GM23248 (cell line): ENCODE data around the gene TMPRSS11A. TPM values are rescaled to one million over a fixed set of nuclear protein-coding genes. Genes with fewer than 3 reads are reported as not detected.
A peak's percentile ranks its signal among the peaks of the same experiment; 100 is the strongest.

Source experiments
- DNase-seq: peaks from one replicate; pipeline ENCODE4 v3.0.0-alpha.2; 2015
- H2AFZ ChIP-seq: fragments of 200-600 bp; sonication (generic); 2 replicates; pipeline ENCODE4 v1.6.1; 2016; ENCODE audit warnings: antibody characterized with exemption
- H3F3A ChIP-seq: fragments of 200-600 bp; sonication (generic); 2 replicates; pipeline ENCODE4 v1.6.1; 2016; ENCODE audit warnings: mild to moderate bottlenecking, antibody characterized with exemption, mixed run types; ENCODE audit not compliant: insufficient read depth
- H3K27ac ChIP-seq: fragments of 200-600 bp; sonication (generic); 2 replicates; pipeline ENCODE4 v1.5.1; 2016; ENCODE audit warnings: mild to moderate bottlenecking
- H3K27me3 ChIP-seq: fragments of 200-600 bp; sonication (generic); replicated peaks from 2 replicates; pipeline ENCODE4 v1.6.1; 2016; ENCODE audit warnings: mild to moderate bottlenecking; ENCODE audit not compliant: insufficient read depth
- H3K36me3 ChIP-seq: fragments of 200-600 bp; sonication (generic); 2 replicates; pipeline ENCODE4 v1.6.1; 2016; ENCODE audit warnings: low read depth, mild to moderate bottlenecking
- H3K4me1 ChIP-seq: fragments of 200-600 bp; sonication (generic); 2 replicates; pipeline ENCODE4 v1.6.1; 2016; ENCODE audit warnings: mild to moderate bottlenecking; ENCODE audit not compliant: insufficient read depth
- H3K4me2 ChIP-seq: fragments of 200-600 bp; sonication (generic); one replicate; pipeline ENCODE4 v1.6.1; 2016; ENCODE audit warnings: mild to moderate bottlenecking; ENCODE audit not compliant: unreplicated experiment
- H3K4me3 ChIP-seq: fragments of 200-600 bp; sonication (generic); 2 replicates; pipeline ENCODE4 v1.5.1; 2016; ENCODE audit warnings: mild to moderate bottlenecking
- H3K79me2 ChIP-seq: fragments of 200-600 bp; sonication (generic); 2 replicates; pipeline ENCODE4 v1.6.1; 2016; ENCODE audit warnings: mild to moderate bottlenecking; ENCODE audit not compliant: insufficient read depth
- H3K9ac ChIP-seq: fragments of 200-600 bp; sonication (generic); 2 replicates; pipeline ENCODE4 v1.6.1; 2016; ENCODE audit warnings: mild to moderate bottlenecking
- H3K9me2 ChIP-seq: fragments of 200-600 bp; sonication (generic); 2 replicates; pipeline ENCODE4 v1.6.1; 2016; ENCODE audit warnings: mixed run types, mild to moderate bottlenecking, moderate library complexity; ENCODE audit not compliant: insufficient read depth
- H3K9me3 ChIP-seq: fragments of 200-600 bp; sonication (generic); one replicate; pipeline ENCODE4 v1.6.1; 2017; ENCODE audit warnings: low read depth
- H4K20me1 ChIP-seq: fragments of 200-600 bp; sonication (generic); 2 replicates; pipeline ENCODE4 v1.6.0; 2016; ENCODE audit not compliant: insufficient read depth
- EZH2 ChIP-seq: fragments of 200-600 bp; sonication (generic); IDR thresholded peaks from 2 replicates; pipeline ENCODE4 v1.6.1; 2018; ENCODE audit warnings: antibody characterized with exemption, mild to moderate bottlenecking; ENCODE audit not compliant: insufficient read depth, poor library complexity, severe bottlenecking
- EZH2phosphoT487 ChIP-seq: fragments of 200-600 bp; sonication (generic); IDR thresholded peaks from 2 replicates; pipeline ENCODE4 v1.6.1; 2018; ENCODE audit warnings: antibody characterized with exemption, moderate library complexity, mild to moderate bottlenecking, low read depth; ENCODE audit not compliant: insufficient read depth
- WGBS, 2 experiments: methylation state at CpG; one replicate each; pipeline ENCODE4 v1.1.6; 2015 to 2017; ENCODE audit warnings: low lambda C conversion rate in 2 of 2, low coverage in 1 of 2; ENCODE audit errors: missing lambda C conversion rate in 2 of 2; 5-methylcytosine and 5-hydroxymethylcytosine counted together
- in situ Hi-C: fragments of 300-500 bp; cut with MboI; formaldehyde crosslinking; loops from 2 replicates; pipeline ENCODE4 v1.15.0; 2020
- polyA plus RNA-seq: library from polyadenylated mRNA; unstranded; fragments of >200 nt; fragmentation: Nextera tagmentation; extraction: Ambion mirVana; gene quantifications from 2 replicates; pipeline ENCODE4 v1.2.1, GENCODE V29; 2016
- total RNA-seq: library from RNA; depleted of rRNA; stranded (reverse); fragments of >200 nt; shearing (Covaris generic); gene quantifications from 2 replicates; pipeline ENCODE4 v1.2.3, GENCODE V29; 2014

TMPRSS11A gene
- total and polyA plus RNA-seq, 2 experiments from 2014 or later, result not detected

- no peak for DNase-seq
- TF ChIP-seq EZH2phosphoT487 (no peak), EZH2 (no peak)
- Histone ChIP-seq H3K79me2 (no peaks in the 10 kb centered on the region), H3K4me3 (no peak overlapping the region), H3K9me2 (no peaks in the 10 kb centered on the region), H4K20me1 (no peaks in the 10 kb centered on the region), H3K4me2 (no peak overlapping the region), H3K27me3 (no peaks in the 10 kb centered on the region), H3K9ac (no peak overlapping the region), H3K27ac (no peak overlapping the region), H3K9me3 (no peaks in the 10 kb centered on the region), H3K4me1 (peaks cover 5% of the 10 kb centered on the region; the same call in 1 of the 2 replicates), H2AFZ (no peak overlapping the region), H3F3A (no peaks in the 10 kb centered on the region), H3K36me3 (no peaks in the 10 kb centered on the region)
- in situ Hi-C loops, result no loop called here
- WGBS, 2 experiments, result 82 to 88% methylated on average over 2 of the region's 2 CpGs
Observed at GRCh38 chr4:67912080-67912479, 51.2 kb downstream of the TMPRSS11A start.

DNA sequence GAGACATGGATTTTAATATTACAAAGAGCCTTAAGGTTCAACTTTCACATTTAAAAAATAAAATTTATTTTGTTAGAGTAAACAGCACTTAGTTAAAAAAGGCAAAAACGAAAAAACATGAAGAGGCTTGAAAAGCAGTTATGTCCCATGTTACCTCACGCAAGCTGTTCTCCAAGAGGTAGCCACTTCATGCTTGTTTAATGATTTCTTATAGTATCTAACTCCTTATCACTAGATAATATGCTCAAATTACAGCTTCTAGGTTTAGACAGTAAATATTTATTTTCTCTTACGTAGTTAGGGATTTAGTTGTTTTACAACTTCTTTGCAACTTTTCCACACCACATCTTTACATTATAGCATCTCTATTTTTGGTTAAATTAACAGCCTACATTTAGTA, 51.7 kb downstream of the TMPRSS11A start:
- no peaks in the 10 kb centered on the region for H3K9me2 ChIP-seq
- in situ Hi-C loops, result no loop called here
- 0 out of 2 replicates have a peak overlapping the region, but pooled peaks have one; percentile 34 for H2AFZ ChIP-seq
- H3K79me2 ChIP-seq, result no peaks in the 10 kb centered on the region
- H3K4me3 ChIP-seq, result no peak overlapping the region
- H3K9me3 ChIP-seq, result no peaks in the 10 kb centered on the region
- peaks cover 5% of the 10 kb centered on the region; the same call in 1 of the 2 replicates for H3K4me1 ChIP-seq
- H3K27me3 ChIP-seq, result no peaks in the 10 kb centered on the region
- no peak for DNase-seq
- no peaks in the 10 kb centered on the region for H4K20me1 ChIP-seq
- H3K9ac ChIP-seq, result no peak overlapping the region
- 79 to 83% methylated on average over 3 of the region's 3 CpGs for WGBS, 2 experiments
- TF ChIP-seq EZH2 (no peak), EZH2phosphoT487 (no peak)
- H3F3A ChIP-seq, result no peaks in the 10 kb centered on the region
- H3K36me3 ChIP-seq, result no peaks in the 10 kb centered on the region
- no peak overlapping the region for H3K27ac ChIP-seq
- H3K4me2 ChIP-seq, result no peak overlapping the region

GRCh38 chr4:67911141-67911540, 52.2 kb downstream of the TMPRSS11A start:
- H3K4me3 ChIP-seq, result no peak overlapping the region
- TF ChIP-seq EZH2phosphoT487, result no peak
- no peak for TF ChIP-seq EZH2
- H3K27ac ChIP-seq, result no peak overlapping the region
- no peaks in the 10 kb centered on the region for H3K9me2 ChIP-seq
- peak overlapping the region; percentile 34; the same call in 1 of the 2 replicates for H2AFZ ChIP-seq
- H3K79me2 ChIP-seq, result no peaks in the 10 kb centered on the region
- no peak for DNase-seq
- H3K27me3 ChIP-seq, result no peaks in the 10 kb centered on the region
- in situ Hi-C loops, result no loop called here
- peaks cover 5% of the 10 kb centered on the region; the same call in 1 of the 2 replicates for H3K4me1 ChIP-seq
- H3K9me3 ChIP-seq, result no peaks in the 10 kb centered on the region
- H3F3A ChIP-seq, result no peaks in the 10 kb centered on the region
- H4K20me1 ChIP-seq, result no peaks in the 10 kb centered on the region
- no peak overlapping the region for H3K9ac ChIP-seq
- WGBS, 2 experiments, result 85 to 89% methylated on average over 4 of the region's 4 CpGs
- no peak overlapping the region for H3K4me2 ChIP-seq
- H3K36me3 ChIP-seq, result no peaks in the 10 kb centered on the region

DNA sequence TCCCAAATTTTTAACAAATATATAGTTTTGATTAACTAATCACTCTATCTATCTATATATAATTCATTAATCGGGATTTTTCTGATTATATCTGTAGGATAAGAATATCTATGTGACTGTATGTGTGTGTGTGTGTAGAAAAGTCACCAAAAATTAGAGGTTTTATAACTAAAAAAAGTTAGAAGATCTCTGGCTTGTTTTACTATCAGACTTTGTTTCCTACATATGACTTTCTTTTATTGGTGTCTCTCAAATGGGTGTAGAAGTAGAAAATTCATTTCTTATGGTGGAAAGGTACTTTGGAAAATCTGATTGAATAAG, 52.7 kb downstream of the TMPRSS11A start:
- no peaks in the 10 kb centered on the region for H3K27me3 ChIP-seq
- peak overlapping the region; percentile 34; the same call in 1 of the 2 replicates for H2AFZ ChIP-seq
- no peaks in the 10 kb centered on the region for H3F3A ChIP-seq
- H3K9ac ChIP-seq, result no peak overlapping the region
- H3K4me3 ChIP-seq, result no peak overlapping the region
- H3K79me2 ChIP-seq, result no peaks in the 10 kb centered on the region
- H3K36me3 ChIP-seq, result no peaks in the 10 kb centered on the region
- H3K4me1 ChIP-seq, result peaks cover 5% of the 10 kb centered on the region; the same call in 1 of the 2 replicates
- WGBS, 2 experiments, result 0 to 3% methylated on average over 1 of the region's 1 CpG
- H3K27ac ChIP-seq, result no peak overlapping the region
- no peaks in the 10 kb centered on the region for H4K20me1 ChIP-seq
- H3K4me2 ChIP-seq, result no peak overlapping the region
- TF ChIP-seq EZH2phosphoT487 (no peak), EZH2 (no peak)
- H3K9me2 ChIP-seq, result no peaks in the 10 kb centered on the region
- in situ Hi-C loops, result no loop called here
- no peak for DNase-seq
- H3K9me3 ChIP-seq, result no peaks in the 10 kb centered on the region

DNA sequence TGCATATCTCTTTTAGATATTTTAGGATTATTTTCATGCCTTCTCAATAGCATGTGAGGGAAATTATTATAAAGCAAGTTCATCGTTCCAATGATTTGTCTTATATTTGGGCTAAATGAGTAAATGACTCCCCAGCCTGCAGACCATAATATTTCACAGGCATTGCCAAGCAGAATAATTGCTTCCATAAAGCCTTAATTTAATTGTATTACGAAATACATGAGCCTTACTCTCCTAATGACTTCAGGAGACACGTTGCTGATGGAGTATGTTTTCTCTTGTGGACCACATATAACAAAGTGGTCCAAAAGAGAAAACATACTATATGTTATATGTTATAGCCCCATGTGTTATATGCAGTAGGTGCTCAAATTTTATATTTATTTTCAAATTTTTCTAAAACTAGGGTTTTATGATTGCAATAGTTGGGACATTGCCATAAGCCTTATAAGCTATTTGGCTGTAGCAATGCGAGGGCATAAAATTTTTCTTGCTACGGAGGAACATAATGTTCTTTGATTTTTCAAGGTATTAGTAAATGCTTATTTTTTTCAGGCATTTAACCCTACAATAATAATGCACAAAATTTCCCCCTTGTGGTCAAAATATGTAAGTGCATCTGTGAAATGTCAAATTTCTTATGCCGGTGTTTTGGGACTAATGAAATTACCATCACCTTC, 53.2 kb downstream of the TMPRSS11A start:
- H3K9me2 ChIP-seq, result no peaks in the 10 kb centered on the region
- in situ Hi-C loops, result no loop called here
- H3K9ac ChIP-seq, result no peak overlapping the region
- no peaks in the 10 kb centered on the region for H4K20me1 ChIP-seq
- peak; percentile 46 for DNase-seq
- no peak overlapping the region for H3K27ac ChIP-seq
- no peaks in the 10 kb centered on the region for H3K36me3 ChIP-seq
- H2AFZ ChIP-seq, result no peak overlapping the region; the same call in 1 of the 2 replicates
- no peaks in the 10 kb centered on the region for H3F3A ChIP-seq
- no peaks in the 10 kb centered on the region for H3K79me2 ChIP-seq
- 3 to 6% methylated on average over 6 of the region's 6 CpGs for WGBS, 2 experiments
- no peak overlapping the region for H3K4me3 ChIP-seq
- no peaks in the 10 kb centered on the region for H3K9me3 ChIP-seq
- peak overlapping the region; percentile 16 for H3K4me2 ChIP-seq
- TF ChIP-seq EZH2phosphoT487, result no peak
- TF ChIP-seq EZH2, result no peak
- H3K27me3 ChIP-seq, result no peaks in the 10 kb centered on the region
- H3K4me1 ChIP-seq, result peaks cover 5% of the 10 kb centered on the region; the same call in 1 of the 2 replicates
